Natural killer cell (primary cell): ENCODE measurements around the gene UXS1. TPM values are rescaled to one million over a fixed set of nuclear protein-coding genes. Genes with fewer than 3 reads are reported as not detected.
A peak's percentile ranks its signal among the peaks of the same experiment; 100 is the strongest.

Experiments
- ATAC-seq, 3 donors: fragments of 150-1000 bp in 2 of 3; fragments of 200-7000 bp in 1 of 3; cut with Tn5 transposase; 1 replicate in 1 of 3; 2 replicates in 2 of 3; pipeline ENCODE4 v1.10.0; 2021; ENCODE audit warnings: mild to moderate bottlenecking in 2 of 3, moderate library complexity in 2 of 3
- DNase-seq, 2 donors: peaks; one replicate each; pipeline versions ENCODE4 v3.0.0 to v3.0.0-alpha.2; 2013 to 2021; ENCODE audit warnings: mixed read lengths in 1 of 2
- H3K27ac ChIP-seq: one replicate; pipeline ENCODE4 v1.5.1; 2013; ENCODE audit warnings: mild to moderate bottlenecking, low read length
- H3K27me3 ChIP-seq: one replicate; pipeline ENCODE4 v1.6.1; 2013; ENCODE audit warnings: low read length; ENCODE audit not compliant: control insufficient read depth, insufficient read depth
- H3K36me3 ChIP-seq: one replicate; pipeline ENCODE4 v1.6.1; 2013; ENCODE audit warnings: low read length; ENCODE audit not compliant: control insufficient read depth, insufficient read depth
- H3K4me1 ChIP-seq: one replicate; pipeline ENCODE4 v1.6.1; 2013; ENCODE audit warnings: low read length; ENCODE audit not compliant: control insufficient read depth, insufficient read depth
- H3K4me3 ChIP-seq: one replicate; pipeline ENCODE4 v1.5.1; 2013; ENCODE audit warnings: low read length
- H3K9me3 ChIP-seq: one replicate; pipeline ENCODE4 v1.6.1; 2013; ENCODE audit warnings: low read length; ENCODE audit not compliant: control insufficient read depth, insufficient read depth
- H3K27ac Mint-ChIP-seq, 2 donors: one replicate each; pipeline ENCODE4 v1.8.0; 2022; ENCODE audit warnings: mild to moderate bottlenecking in 2 of 2, mixed read lengths in 2 of 2, moderate library complexity in 1 of 2
- H3K27me3 Mint-ChIP-seq, 2 donors: one replicate each; pipeline ENCODE4 v1.8.0; 2022; ENCODE audit warnings: low read depth in 2 of 2, mixed read lengths in 2 of 2
- H3K36me3 Mint-ChIP-seq: one replicate; pipeline ENCODE4 v1.8.0; 2022; ENCODE audit warnings: mixed read lengths
- H3K4me1 Mint-ChIP-seq, 2 donors: one replicate each; pipeline ENCODE4 v1.8.0; 2022; ENCODE audit warnings: mixed read lengths in 2 of 2
- H3K4me3 Mint-ChIP-seq: one replicate; pipeline ENCODE4 v1.8.0; 2022; ENCODE audit warnings: mild to moderate bottlenecking, moderate library complexity, mixed read lengths
- H3K9me3 Mint-ChIP-seq, 2 donors: one replicate each; pipeline ENCODE4 v1.8.0; 2022; ENCODE audit warnings: mixed read lengths in 2 of 2
- WGBS: methylation state at CpG from one replicate; pipeline ENCODE4 v1.1.7; 2013; ENCODE audit warnings: missing lambda C conversion rate; ENCODE audit not compliant: insufficient coverage; 5-methylcytosine and 5-hydroxymethylcytosine counted together
- intact Hi-C: fragments of 100-400 bp; cut with micrococcal nuclease; formaldehyde crosslinking; loops from one replicate; pipeline ENCODE4 v1.14.2; 2022
- total RNA-seq, 4 donors: library from RNA; stranded (reverse); fragments of 120-200 nt in 1 of 4; gene quantifications; one replicate each; pipeline versions ENCODE4 v1.2.3 to v1.2.4, GENCODE V29; 2013 to 2022
- TF ChIP-seq, protein P1 (sequence below): fragments of 200-600 bp; IDR thresholded peaks from one replicate; pipeline ENCODE4 v1.8.0; 2022; ENCODE audit warnings: antibody characterized with exemption

Gene UXS1
- total RNA-seq, 3 donors from 2014 or later (not counting 1 experiment from before 2014, with no cell fraction given): 36.3 to 60.4 (median 37.5) TPM

DNA sequence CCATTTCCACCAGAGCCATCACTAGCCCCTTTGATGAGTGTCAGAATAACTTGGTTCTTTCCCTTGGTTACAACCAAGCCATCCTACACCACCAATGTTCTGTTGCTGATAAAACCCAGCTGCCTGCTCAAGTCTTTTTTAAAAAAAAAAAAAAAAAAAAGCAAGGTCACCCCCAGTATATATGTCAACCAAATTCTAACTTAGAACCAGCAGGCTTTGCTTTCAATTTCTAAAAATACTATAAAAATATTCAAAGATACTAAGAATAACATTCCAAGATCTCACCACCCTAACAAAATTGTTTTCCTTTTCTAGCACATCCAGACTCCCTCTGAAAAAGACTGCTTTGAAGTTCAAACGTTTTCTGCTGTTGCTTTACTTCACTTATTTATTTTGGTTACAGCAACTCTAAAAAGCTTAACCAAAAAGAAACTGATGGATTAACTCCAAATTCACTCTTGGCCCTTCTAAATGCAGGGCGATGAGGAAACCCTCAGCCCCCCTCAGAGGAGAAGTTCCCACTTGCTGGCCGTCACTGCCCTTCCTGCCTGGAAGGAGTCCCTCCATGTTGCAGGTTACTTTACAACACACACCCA lies 10.9 kb downstream of the UXS1 start:
- H3K36me3 Mint-ChIP-seq: no peaks in the 10 kb centered on the region
- Histone ChIP-seq H3K4me3 (no peak overlapping the region), H3K4me1 (peaks cover 2% of the 10 kb centered on the region), H3K9me3 (no peaks in the 10 kb centered on the region), H3K27me3 (no peaks in the 10 kb centered on the region), H3K36me3 (no peaks in the 10 kb centered on the region), H3K27ac (no peak overlapping the region)
- ATAC-seq (no peak), DNase-seq (no peak)
- H3K27me3 Mint-ChIP-seq: no peaks in the 10 kb centered on the region
- 29% methylated on average over 3 of the region's 3 CpGs for WGBS
- no peak overlapping the region for H3K4me3 Mint-ChIP-seq
- intact Hi-C loops: no loop called here
- H3K27ac Mint-ChIP-seq: peak overlapping the region in 1 of 2 donors; percentile 31
- no peaks in the 10 kb centered on the region for H3K9me3 Mint-ChIP-seq
- TF ChIP-seq, protein P1, sequence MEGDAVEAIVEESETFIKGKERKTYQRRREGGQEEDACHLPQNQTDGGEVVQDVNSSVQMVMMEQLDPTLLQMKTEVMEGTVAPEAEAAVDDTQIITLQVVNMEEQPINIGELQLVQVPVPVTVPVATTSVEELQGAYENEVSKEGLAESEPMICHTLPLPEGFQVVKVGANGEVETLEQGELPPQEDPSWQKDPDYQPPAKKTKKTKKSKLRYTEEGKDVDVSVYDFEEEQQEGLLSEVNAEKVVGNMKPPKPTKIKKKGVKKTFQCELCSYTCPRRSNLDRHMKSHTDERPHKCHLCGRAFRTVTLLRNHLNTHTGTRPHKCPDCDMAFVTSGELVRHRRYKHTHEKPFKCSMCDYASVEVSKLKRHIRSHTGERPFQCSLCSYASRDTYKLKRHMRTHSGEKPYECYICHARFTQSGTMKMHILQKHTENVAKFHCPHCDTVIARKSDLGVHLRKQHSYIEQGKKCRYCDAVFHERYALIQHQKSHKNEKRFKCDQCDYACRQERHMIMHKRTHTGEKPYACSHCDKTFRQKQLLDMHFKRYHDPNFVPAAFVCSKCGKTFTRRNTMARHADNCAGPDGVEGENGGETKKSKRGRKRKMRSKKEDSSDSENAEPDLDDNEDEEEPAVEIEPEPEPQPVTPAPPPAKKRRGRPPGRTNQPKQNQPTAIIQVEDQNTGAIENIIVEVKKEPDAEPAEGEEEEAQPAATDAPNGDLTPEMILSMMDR: no peak
- peaks cover 32 to 36% of the 10 kb centered on the region in 2 donors for H3K4me1 Mint-ChIP-seq

DNA sequence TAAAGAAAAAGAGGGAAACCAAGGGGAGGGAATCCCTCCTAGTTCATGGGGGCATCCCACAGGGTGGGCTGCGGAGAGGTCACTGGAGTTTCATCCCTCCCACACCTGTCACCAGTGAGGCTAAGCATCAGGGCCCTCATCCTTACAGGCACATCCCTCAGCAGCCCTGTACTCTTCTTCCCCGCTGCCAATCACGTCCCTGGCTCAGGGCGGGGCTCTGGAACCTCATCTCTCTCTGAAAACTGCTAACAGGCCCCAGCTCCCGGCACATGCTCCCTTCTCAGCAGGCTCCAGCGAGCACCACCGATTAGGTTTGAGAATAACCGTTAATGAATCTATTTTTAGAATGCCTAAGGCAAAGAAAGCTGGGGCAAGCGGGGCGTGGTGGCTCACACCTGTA lies 13.0 kb downstream of the UXS1 start:
- H3K4me1 Mint-ChIP-seq: peaks cover 37 to 45% of the 10 kb centered on the region in 2 donors
- no peaks in the 10 kb centered on the region for H3K9me3 ChIP-seq
- TF ChIP-seq, protein P1: no peak
- no peaks in the 10 kb centered on the region for H3K27me3 ChIP-seq
- no peaks in the 10 kb centered on the region for H3K4me1 ChIP-seq
- H3K36me3 ChIP-seq: no peaks in the 10 kb centered on the region
- DNase-seq (no peak), ATAC-seq (no peak)
- 95% methylated on average over 10 of the region's 10 CpGs for WGBS
- no peaks in the 10 kb centered on the region for H3K27me3 Mint-ChIP-seq
- no peak overlapping the region for H3K27ac Mint-ChIP-seq
- intact Hi-C loops: no loop called here
- no peak overlapping the region for H3K4me3 ChIP-seq
- no peak overlapping the region for H3K27ac ChIP-seq
- H3K9me3 Mint-ChIP-seq: no peaks in the 10 kb centered on the region
- H3K36me3 Mint-ChIP-seq: no peaks in the 10 kb centered on the region
- H3K4me3 Mint-ChIP-seq: no peak overlapping the region

DNA sequence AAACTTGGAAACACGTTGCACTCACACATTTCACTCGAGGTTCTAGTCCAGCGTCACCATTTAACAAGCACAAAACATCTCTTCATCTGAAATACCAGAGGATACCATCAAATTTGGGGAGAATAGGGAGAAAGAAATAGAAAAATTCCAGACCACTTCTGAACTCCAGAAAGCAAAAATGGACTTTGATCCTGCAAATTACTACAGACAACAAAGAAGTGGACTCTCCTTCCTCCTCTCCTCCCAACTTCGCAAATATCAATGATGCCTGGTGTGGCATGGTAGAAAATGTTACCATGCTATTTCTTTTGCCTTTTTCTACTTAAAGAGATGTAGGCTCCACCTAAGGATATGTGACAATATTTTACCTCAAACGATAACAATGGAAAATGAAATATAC lies 13.5 kb downstream of the UXS1 start:
- no peaks in the 10 kb centered on the region for H3K36me3 Mint-ChIP-seq
- TF ChIP-seq, protein P1: no peak
- no peak for ATAC-seq
- intact Hi-C loops: no loop called here
- Histone ChIP-seq H3K9me3 (no peaks in the 10 kb centered on the region), H3K4me3 (no peak overlapping the region), H3K27ac (no peak overlapping the region), H3K27me3 (no peaks in the 10 kb centered on the region), H3K36me3 (no peaks in the 10 kb centered on the region), H3K4me1 (peaks cover 4% of the 10 kb centered on the region)
- H3K27me3 Mint-ChIP-seq: no peaks in the 10 kb centered on the region
- WGBS: 91% methylated on average over 4 of the region's 5 CpGs
- no peak overlapping the region for H3K27ac Mint-ChIP-seq
- no peak for DNase-seq
- H3K4me3 Mint-ChIP-seq: no peak overlapping the region
- no peaks in the 10 kb centered on the region for H3K9me3 Mint-ChIP-seq
- H3K4me1 Mint-ChIP-seq: peaks cover 41 to 46% of the 10 kb centered on the region in 2 donors

DNA sequence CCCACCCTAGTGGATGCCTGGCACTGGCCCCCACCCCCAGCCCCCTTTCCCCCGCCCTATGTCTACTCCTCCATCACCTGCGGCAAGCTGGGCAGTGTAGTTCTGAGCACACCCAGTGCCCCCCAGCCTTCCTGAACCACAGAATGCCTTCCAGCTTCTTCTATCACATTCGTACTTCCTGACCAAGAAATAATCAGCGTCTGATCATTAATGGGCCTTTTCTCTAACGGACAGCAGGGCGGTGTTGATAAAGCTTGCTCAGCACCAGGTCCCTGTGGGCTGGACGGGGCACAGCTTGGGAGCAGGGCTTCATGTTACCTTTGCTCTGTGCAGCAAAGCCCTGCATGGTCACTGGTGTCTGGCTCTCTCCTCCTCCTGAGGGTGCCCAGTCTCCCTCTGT lies 15.4 kb downstream of the UXS1 start:
- no peak for DNase-seq
- no peak overlapping the region for H3K4me3 Mint-ChIP-seq
- Histone ChIP-seq H3K27me3 (no peaks in the 10 kb centered on the region), H3K9me3 (no peaks in the 10 kb centered on the region), H3K4me1 (peaks cover 8% of the 10 kb centered on the region), H3K4me3 (no peak overlapping the region), H3K27ac (no peak overlapping the region), H3K36me3 (no peaks in the 10 kb centered on the region)
- H3K4me1 Mint-ChIP-seq: peaks cover 36 to 38% of the 10 kb centered on the region in 2 donors
- TF ChIP-seq, protein P1: no peak
- H3K36me3 Mint-ChIP-seq: no peaks in the 10 kb centered on the region
- ATAC-seq: no peak
- no peaks in the 10 kb centered on the region for H3K27me3 Mint-ChIP-seq
- no peak overlapping the region for H3K27ac Mint-ChIP-seq
- WGBS: 99% methylated on average over 7 of the region's 7 CpGs
- no peaks in the 10 kb centered on the region for H3K9me3 Mint-ChIP-seq
- intact Hi-C loops: no loop called here
